Measurements from ENCODE around the gene MAST4. TPM values are rescaled to one million over a fixed set of nuclear protein-coding genes. Genes with fewer than 3 reads are reported as not detected.

MAST4 gene
- total RNA-seq, 2 experiments from 2014 or later: 27.7 to 28.8 TPM

DNA sequence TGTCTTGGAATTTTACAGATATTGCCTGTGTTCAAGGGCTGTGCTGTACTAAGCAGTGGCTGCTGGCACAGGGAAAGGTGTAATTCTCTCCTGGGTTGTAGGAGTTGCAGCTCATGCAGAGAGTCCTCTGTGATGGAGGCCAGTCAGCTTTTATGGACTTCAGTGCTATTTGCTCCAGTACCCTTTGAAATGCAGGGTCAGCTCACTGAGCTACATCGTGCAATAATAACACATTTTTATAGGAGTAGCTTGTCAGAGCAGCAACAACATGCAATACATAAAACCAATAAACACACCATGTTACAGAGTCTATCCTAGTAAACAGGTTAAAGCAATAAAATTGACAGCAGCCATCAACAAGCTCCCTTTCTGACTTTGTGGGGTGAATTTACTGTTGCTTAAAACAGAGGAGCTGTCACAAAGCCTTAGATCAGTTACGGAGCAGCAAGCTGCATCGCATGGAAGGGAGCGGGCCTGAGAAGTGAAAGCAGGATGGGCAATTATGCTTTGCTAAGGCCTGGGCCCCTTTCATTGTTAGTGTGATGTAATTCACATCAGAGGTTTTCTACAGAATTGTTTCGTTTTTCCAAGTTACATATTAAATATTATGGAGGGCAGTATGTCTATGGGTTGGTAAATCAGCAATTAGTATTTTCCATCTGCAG lies 583.6 kb downstream of the MAST4 start:
- H3K36me3 Mint-ChIP-seq (ENCODE audit: low read depth): peaks cover 15% of the 10 kb centered on the region
- H3K27ac Mint-ChIP-seq: no peak overlapping the region
- H3K4me3 Mint-ChIP-seq: no peak overlapping the region
- peaks cover 21% of the 10 kb centered on the region for H3K9me3 Mint-ChIP-seq
- intact Hi-C loops (cut with micrococcal nuclease): no loop called here
- peaks cover 34% of the 10 kb centered on the region for H3K4me1 Mint-ChIP-seq (ENCODE audit: low read depth)
- no peak for DNase-seq
- CTCF ChIA-PET: interaction anchor here (1.1 to 3.6 kb wide), 4 partner anchors 10 to 29 kb away, joined by 4 to 17 read pairs (median 5); no protein-coding TSS in a partner anchor
- no peaks in the 10 kb centered on the region for H3K27me3 Mint-ChIP-seq (ENCODE audit: low read depth)

DNA sequence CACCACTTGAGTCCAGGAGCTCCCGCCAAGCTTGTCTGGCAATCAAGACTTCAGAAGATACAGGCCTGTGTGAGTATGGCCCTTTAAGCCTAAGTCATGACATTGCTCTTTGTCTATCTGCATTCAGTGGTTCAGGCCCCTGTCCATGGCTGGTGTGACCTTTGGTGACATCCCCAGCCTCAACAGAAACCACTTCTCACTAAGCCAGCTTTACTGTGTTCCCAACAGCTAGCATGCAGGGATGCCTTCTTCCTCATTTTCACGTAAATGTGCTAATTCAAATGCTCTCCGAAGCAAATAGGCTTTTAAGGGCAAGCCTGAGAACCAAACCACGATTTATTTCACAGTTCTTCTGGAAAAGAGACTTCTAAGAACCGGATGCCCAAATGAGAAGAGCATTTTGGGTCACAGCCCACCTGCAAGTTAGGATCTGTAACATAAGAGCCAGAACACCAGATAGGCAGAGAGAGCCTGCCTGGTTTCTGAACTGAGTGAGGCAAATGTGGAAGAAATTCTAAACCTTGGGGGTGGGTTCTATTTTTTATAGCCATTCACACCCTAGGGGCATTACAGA lies 585.5 kb downstream of the MAST4 start:
- peaks cover 12% of the 10 kb centered on the region for H3K9me3 Mint-ChIP-seq
- H3K27me3 Mint-ChIP-seq (ENCODE audit: low read depth): no peaks in the 10 kb centered on the region
- H3K4me1 Mint-ChIP-seq (ENCODE audit: low read depth): peaks cover 38% of the 10 kb centered on the region
- no peak for DNase-seq
- peaks cover 9% of the 10 kb centered on the region for H3K36me3 Mint-ChIP-seq (ENCODE audit: low read depth)
- intact Hi-C loops (cut with micrococcal nuclease): no loop called here
- H3K27ac Mint-ChIP-seq: peak overlapping the region; percentile 42
- H3K4me3 Mint-ChIP-seq: no peak overlapping the region
- CTCF ChIA-PET: interaction anchor here (0.7 to 3.6 kb wide), 4 partner anchors 9 to 15 kb away, joined by 3 to 17 read pairs (median 4); no protein-coding TSS in a partner anchor

DNA sequence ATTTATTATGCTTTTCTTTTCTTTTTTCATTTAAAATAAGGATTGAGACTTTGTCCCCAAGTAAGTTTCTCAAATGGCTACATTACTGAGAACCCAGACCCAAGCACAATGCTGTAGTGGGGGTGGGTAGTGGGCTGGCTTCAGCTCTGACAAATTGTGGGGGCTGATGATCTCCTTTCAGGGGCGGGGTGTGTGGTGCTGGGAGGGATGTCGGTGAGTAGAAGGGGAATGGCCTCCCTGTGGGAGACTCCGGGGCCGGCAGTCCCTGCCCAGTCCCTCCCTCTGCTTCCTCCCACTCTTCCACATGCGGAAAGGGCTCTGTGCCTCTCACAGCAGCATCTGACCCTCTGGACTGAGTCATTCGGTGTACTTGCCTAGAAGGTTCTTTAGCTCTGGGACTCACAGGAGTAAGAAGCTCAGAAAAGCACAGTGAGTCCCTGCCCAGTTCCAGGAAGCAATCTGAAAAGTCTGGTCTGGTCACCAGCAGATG lies 586.2 kb downstream of the MAST4 start:
- no peaks in the 10 kb centered on the region for H3K27me3 Mint-ChIP-seq (ENCODE audit: low read depth)
- no peak overlapping the region for H3K4me3 Mint-ChIP-seq
- CTCF ChIA-PET: interaction anchor here (0.8 to 3.6 kb wide), 3 partner anchors 10 to 15 kb away, joined by 3 to 17 read pairs (median 5); no protein-coding TSS in a partner anchor
- H3K9me3 Mint-ChIP-seq: peaks cover 7% of the 10 kb centered on the region
- H3K36me3 Mint-ChIP-seq (ENCODE audit: low read depth): peaks cover 4% of the 10 kb centered on the region
- intact Hi-C loops (cut with micrococcal nuclease): no loop called here
- DNase-seq: no peak
- no peak overlapping the region for H3K27ac Mint-ChIP-seq
- peaks cover 43% of the 10 kb centered on the region for H3K4me1 Mint-ChIP-seq (ENCODE audit: low read depth)

GRCh38 chr5:67183859-67184258 lies 587.7 kb downstream of the MAST4 start:
- no peak overlapping the region for H3K27ac Mint-ChIP-seq

GRCh38 chr5:67187006-67187715 lies 591.0 kb downstream of the MAST4 start:
- Mint-ChIP-seq H3K9me3 (no peaks in the 10 kb centered on the region), H3K27me3 (ENCODE audit: low read depth) (no peaks in the 10 kb centered on the region), H3K4me1 (ENCODE audit: low read depth) (peaks cover 37% of the 10 kb centered on the region), H3K36me3 (ENCODE audit: low read depth) (no peaks in the 10 kb centered on the region), H3K27ac (peak overlapping the region; percentile 2), H3K4me3 (no peak overlapping the region)
- intact Hi-C loops (cut with micrococcal nuclease): no loop called here
- DNase-seq: no peak
- CTCF ChIA-PET: no interaction called here

More at GRCh38 chr5:67183859-67184258, 587.7 kb downstream of the MAST4 start:
- intact Hi-C loops (cut with micrococcal nuclease): no loop called here
- H3K9me3 Mint-ChIP-seq: no peaks in the 10 kb centered on the region
- peaks cover 49% of the 10 kb centered on the region for H3K4me1 Mint-ChIP-seq (ENCODE audit: low read depth)
- H3K4me3 Mint-ChIP-seq: no peak overlapping the region
- H3K36me3 Mint-ChIP-seq (ENCODE audit: low read depth): no peaks in the 10 kb centered on the region
- CTCF ChIA-PET: interaction anchor here (0.6 kb wide), 1 partner anchor 1334 kb away, joined by 3 read pairs; no protein-coding TSS in a partner anchor
- DNase-seq: no peak
- no peaks in the 10 kb centered on the region for H3K27me3 Mint-ChIP-seq (ENCODE audit: low read depth)

GRCh38 chr5:67188274-67189078 lies 592.3 kb downstream of the MAST4 start:
- no peak overlapping the region for H3K4me3 Mint-ChIP-seq
- intact Hi-C loops (cut with micrococcal nuclease): loop anchor here (2.0 kb wide), 1 partner anchor 14 kb away; no protein-coding TSS in a partner anchor
- H3K27me3 Mint-ChIP-seq (ENCODE audit: low read depth): no peaks in the 10 kb centered on the region
- H3K36me3 Mint-ChIP-seq (ENCODE audit: low read depth): no peaks in the 10 kb centered on the region
- H3K27ac Mint-ChIP-seq: peak overlapping the region; percentile 16
- H3K4me1 Mint-ChIP-seq (ENCODE audit: low read depth): peaks cover 31% of the 10 kb centered on the region
- no peak for DNase-seq
- peaks cover 3% of the 10 kb centered on the region for H3K9me3 Mint-ChIP-seq
- CTCF ChIA-PET: interaction anchor here (0.6 to 0.9 kb wide), 7 partner anchors 21 to 995 kb away, joined by 3 to 5 read pairs (median 3); no protein-coding TSS in a partner anchor

DNA sequence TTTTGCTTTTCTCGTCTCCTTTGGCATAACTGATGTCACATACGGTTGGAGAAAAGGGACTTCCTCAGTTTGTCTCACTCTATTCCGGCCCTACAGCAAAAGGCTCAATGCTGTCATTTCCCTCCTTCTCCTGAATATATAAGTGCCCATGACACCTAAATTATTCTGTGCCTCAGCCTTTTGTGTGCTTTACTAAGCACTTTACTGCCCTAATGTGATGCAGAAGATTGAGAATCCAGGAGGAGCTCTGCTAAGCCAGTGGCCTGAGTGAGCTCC lies 592.8 kb downstream of the MAST4 start:
- Mint-ChIP-seq H3K36me3 (ENCODE audit: low read depth) (no peaks in the 10 kb centered on the region), H3K4me1 (ENCODE audit: low read depth) (peaks cover 32% of the 10 kb centered on the region), H3K4me3 (no peak overlapping the region), H3K27me3 (ENCODE audit: low read depth) (no peaks in the 10 kb centered on the region), H3K9me3 (peaks cover 3% of the 10 kb centered on the region), H3K27ac (no peak overlapping the region)
- DNase-seq: no peak
- intact Hi-C loops (cut with micrococcal nuclease): loop anchor here (2.0 kb wide), 1 partner anchor 14 kb away; no protein-coding TSS in a partner anchor
- CTCF ChIA-PET: interaction anchor here (0.6 to 0.9 kb wide), 4 partner anchors 22 to 996 kb away, joined by 3 read pairs; no protein-coding TSS in a partner anchor

- CTCF ChIA-PET: no interaction called here
- peaks cover 32% of the 10 kb centered on the region for H3K4me1 Mint-ChIP-seq (ENCODE audit: low read depth)
- intact Hi-C loops (cut with micrococcal nuclease): loop anchor here (2.0 kb wide), 1 partner anchor 13 kb away; no protein-coding TSS in a partner anchor
Measured at GRCh38 chr5:67189931-67190330, 593.7 kb downstream of the MAST4 start.

GRCh38 chr5:67190410-67190809 lies 594.2 kb downstream of the MAST4 start:
- Mint-ChIP-seq H3K27ac (no peak overlapping the region), H3K4me3 (no peak overlapping the region), H3K27me3 (ENCODE audit: low read depth) (no peaks in the 10 kb centered on the region), H3K4me1 (ENCODE audit: low read depth) (peaks cover 32% of the 10 kb centered on the region), H3K36me3 (ENCODE audit: low read depth) (no peaks in the 10 kb centered on the region), H3K9me3 (peaks cover 3% of the 10 kb centered on the region)
- DNase-seq: no peak
- intact Hi-C loops (cut with micrococcal nuclease): no loop called here
- CTCF ChIA-PET: no interaction called here

More at GRCh38 chr5:67189931-67190330, 593.7 kb downstream of the MAST4 start:
- no peaks in the 10 kb centered on the region for H3K36me3 Mint-ChIP-seq (ENCODE audit: low read depth)
- H3K27me3 Mint-ChIP-seq (ENCODE audit: low read depth): no peaks in the 10 kb centered on the region
- no peak for DNase-seq
- H3K9me3 Mint-ChIP-seq: peaks cover 3% of the 10 kb centered on the region
- no peak overlapping the region for H3K4me3 Mint-ChIP-seq
- no peak overlapping the region for H3K27ac Mint-ChIP-seq

GRCh38 chr5:67190861-67191260 lies 594.7 kb downstream of the MAST4 start:
- Mint-ChIP-seq H3K9me3 (peaks cover 3% of the 10 kb centered on the region), H3K4me1 (ENCODE audit: low read depth) (peaks cover 32% of the 10 kb centered on the region), H3K36me3 (ENCODE audit: low read depth) (no peaks in the 10 kb centered on the region), H3K27me3 (ENCODE audit: low read depth) (no peaks in the 10 kb centered on the region), H3K4me3 (no peak overlapping the region), H3K27ac (no peak overlapping the region)
- DNase-seq: no peak
- intact Hi-C loops (cut with micrococcal nuclease): no loop called here
- CTCF ChIA-PET: interaction anchor here (0.7 to 1.0 kb wide), 2 partner anchors 10 to 34 kb away, joined by 3 read pairs; no protein-coding TSS in a partner anchor

- no peak for DNase-seq
- Mint-ChIP-seq H3K36me3 (ENCODE audit: low read depth) (no peaks in the 10 kb centered on the region), H3K4me1 (ENCODE audit: low read depth) (peaks cover 22% of the 10 kb centered on the region), H3K9me3 (peaks cover 3% of the 10 kb centered on the region), H3K4me3 (no peak overlapping the region), H3K27me3 (ENCODE audit: low read depth) (no peaks in the 10 kb centered on the region), H3K27ac (no peak overlapping the region)
- intact Hi-C loops (cut with micrococcal nuclease): no loop called here
- CTCF ChIA-PET: interaction anchor here (1.0 to 1.3 kb wide), 2 partner anchors 11 to 24 kb away, joined by 3 to 5 read pairs; no protein-coding TSS in a partner anchor
Measured at GRCh38 chr5:67192719-67193438, 596.7 kb downstream of the MAST4 start.

All from activated naive CD4-positive, alpha-beta T cell treated with anti-CD3 and anti-CD28 coated beads for 36 hours (primary cell).